HepG2 (cell line): ENCODE measurements around the gene PRKAG3. TPM values are rescaled to one million over a fixed set of nuclear protein-coding genes. Genes with fewer than 3 reads are reported as not detected.
A peak's percentile ranks its signal among the peaks of the same experiment; 100 is the strongest.

ENCODE experiments used
- CENPT ChIP-seq: sonication (generic); formaldehyde crosslinking; IDR thresholded peaks from 2 replicates; pipeline ENCODE4 v1.8.0; 2022; ENCODE audit warnings: low read depth, mild to moderate bottlenecking, moderate library complexity, missing genetic modification reagents
- KDM2A ChIP-seq: sonication (generic); formaldehyde crosslinking; IDR thresholded peaks from 2 replicates; pipeline ENCODE4 v1.4.0; 2020; ENCODE audit warnings: low read depth, missing genetic modification reagents, borderline replicate concordance
- MIER2 ChIP-seq: IDR thresholded peaks from 2 replicates; pipeline ENCODE4 v1.6.1; 2016; ENCODE audit warnings: missing biosample characterization, missing genetic modification reagents
- RBAK ChIP-seq: sonication (generic); formaldehyde crosslinking; IDR thresholded peaks from 2 replicates; pipeline ENCODE4 v1.5.1; 2020; ENCODE audit warnings: mild to moderate bottlenecking, missing genetic modification reagents
- RFXAP ChIP-seq: sonication (generic); formaldehyde crosslinking; IDR thresholded peaks from 2 replicates; pipeline ENCODE4 v1.4.0; 2020; ENCODE audit warnings: missing genetic modification reagents, borderline replicate concordance
- SALL1 ChIP-seq: sonication (generic); formaldehyde crosslinking; IDR thresholded peaks from 2 replicates; pipeline ENCODE4 v1.8.0; 2022; ENCODE audit warnings: mild to moderate bottlenecking, missing genetic modification reagents
- SMARCC2 ChIP-seq: fragments of 450-650 bp; IDR thresholded peaks from 2 replicates; pipeline ENCODE4 v1.6.1; 2017; ENCODE audit warnings: antibody characterized with exemption, mild to moderate bottlenecking
- THAP11 ChIP-seq: IDR thresholded peaks from 2 replicates; pipeline ENCODE4 v1.6.1; 2016; ENCODE audit warnings: missing biosample characterization, missing genetic modification reagents
- ZFP62 ChIP-seq: sonication (generic); formaldehyde crosslinking; IDR thresholded peaks from 2 replicates; pipeline ENCODE4 v1.4.0; 2020; ENCODE audit warnings: missing genetic modification reagents
- ZNF570 ChIP-seq: sonication (generic); formaldehyde crosslinking; IDR thresholded peaks from 2 replicates; pipeline ENCODE4 v1.4.0; 2020; ENCODE audit warnings: mild to moderate bottlenecking, missing genetic modification reagents, borderline replicate concordance
- ZNF652 ChIP-seq: IDR thresholded peaks from 2 replicates; pipeline ENCODE4 v1.6.1; 2016; ENCODE audit warnings: low read depth, borderline replicate concordance
- ZSCAN25 ChIP-seq: sonication (generic); formaldehyde crosslinking; IDR thresholded peaks from 2 replicates; pipeline ENCODE4 v1.8.0; 2022; ENCODE audit warnings: mild to moderate bottlenecking, missing genetic modification reagents
- polyA plus RNA-seq, 8 experiments: library from polyadenylated mRNA; depleted of rRNA in 3 of 8; stranded (reverse) in 7 of 8; unstranded in 1 of 8; fragments of >200 nt; fragmentation: Illumina TruSeq in 4 of 8; extraction: Trizol in 4 of 8; gene quantifications; 2 replicates each; pipeline versions ENCODE4 v1.2.1 to v1.2.3, GENCODE V29; 2011 to 2016; ENCODE audit warnings: low read depth in 4 of 8, missing spikeins in 1 of 8, mixed read lengths in 1 of 8; ENCODE audit not compliant: insufficient read depth in 1 of 8
- total RNA-seq, 5 experiments: library from RNA; depleted of rRNA; stranded (reverse); fragments of >200 nt; fragmentation: Illumina TruSeq; extraction: Trizol; gene quantifications; 2 replicates each; pipeline ENCODE4 v1.2.3, GENCODE V29; 2016; ENCODE audit warnings: low read depth in 1 of 5
- TF ChIP-seq, protein P1 (sequence below): sonication (generic); formaldehyde crosslinking; IDR thresholded peaks from 2 replicates; pipeline ENCODE4 v1.8.0; 2022; ENCODE audit warnings: mild to moderate bottlenecking, missing genetic modification reagents, moderate library complexity
- TF ChIP-seq, protein P2 (sequence below): IDR thresholded peaks from 2 replicates; pipeline ENCODE4 v1.6.1; 2016
- TF ChIP-seq, protein P3 (sequence below): sonication (generic); formaldehyde crosslinking; IDR thresholded peaks from 2 replicates; pipeline ENCODE4 v1.5.1; 2020; ENCODE audit warnings: missing genetic modification reagents, mild to moderate bottlenecking, borderline replicate concordance
- TF ChIP-seq, protein P4 (sequence below): sonication (generic); formaldehyde crosslinking; IDR thresholded peaks from 2 replicates; pipeline ENCODE4 v1.4.0; 2020; ENCODE audit warnings: missing genetic modification reagents
- TF ChIP-seq, protein P5 (sequence below): IDR thresholded peaks from 2 replicates; pipeline ENCODE4 v1.6.1; 2016; ENCODE audit warnings: control low read depth
- TF ChIP-seq, protein P6 (sequence below), 2 experiments: sonication (generic) in 1 of 2; formaldehyde crosslinking in 1 of 2; IDR thresholded peaks; 2 replicates each; pipeline versions ENCODE4 v1.5.1 to v1.6.1; 2011 to 2020; ENCODE audit warnings: borderline replicate concordance in 1 of 2, low read depth in 1 of 2, low read length in 1 of 2, mild to moderate bottlenecking in 1 of 2, missing genetic modification reagents in 1 of 2, moderate library complexity in 1 of 2
- TF ChIP-seq, protein P7 (sequence below): IDR thresholded peaks from 2 replicates; pipeline ENCODE4 v1.6.1; 2016; ENCODE audit warnings: mild to moderate bottlenecking, missing biosample characterization, missing genetic modification reagents

Gene PRKAG3
- total and polyA plus RNA-seq, 2 of the 13 experiments (the other 11 are each of a cell fraction or from before 2014, with no cell fraction given): not detected

DNA sequence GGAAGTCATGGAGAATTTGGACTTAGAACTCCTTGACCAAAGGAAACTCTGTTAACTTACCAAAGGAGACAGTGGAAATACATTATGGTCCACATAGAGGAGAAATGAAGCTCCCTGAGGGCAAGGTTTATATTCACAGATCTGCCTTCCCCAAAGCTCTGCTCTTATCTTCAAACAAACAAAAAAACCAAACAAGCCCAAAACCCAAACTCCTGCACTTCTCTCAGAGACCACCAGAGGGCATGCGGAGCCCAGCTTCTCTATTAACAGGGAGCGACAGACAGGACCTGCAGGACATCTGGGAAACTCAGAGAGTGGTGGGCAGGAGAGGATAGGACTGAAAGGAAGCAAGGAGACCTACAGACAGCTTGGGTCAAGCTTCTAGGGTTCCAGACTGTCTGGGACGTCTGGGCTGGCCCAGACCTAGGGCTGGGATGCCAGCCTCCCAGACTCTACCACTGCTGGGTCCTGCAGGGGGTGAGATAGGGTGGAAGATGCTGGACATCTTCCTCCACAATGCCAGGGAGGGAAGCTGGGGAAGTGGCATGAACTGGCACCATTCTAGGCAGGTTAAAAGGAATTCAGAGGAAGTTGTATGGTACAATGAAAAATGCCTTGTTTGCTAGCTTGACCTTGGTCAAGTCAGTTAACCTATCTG, 45.1 kb upstream of the PRKAG3 start (continued):
- TF ChIP-seq, protein P1, sequence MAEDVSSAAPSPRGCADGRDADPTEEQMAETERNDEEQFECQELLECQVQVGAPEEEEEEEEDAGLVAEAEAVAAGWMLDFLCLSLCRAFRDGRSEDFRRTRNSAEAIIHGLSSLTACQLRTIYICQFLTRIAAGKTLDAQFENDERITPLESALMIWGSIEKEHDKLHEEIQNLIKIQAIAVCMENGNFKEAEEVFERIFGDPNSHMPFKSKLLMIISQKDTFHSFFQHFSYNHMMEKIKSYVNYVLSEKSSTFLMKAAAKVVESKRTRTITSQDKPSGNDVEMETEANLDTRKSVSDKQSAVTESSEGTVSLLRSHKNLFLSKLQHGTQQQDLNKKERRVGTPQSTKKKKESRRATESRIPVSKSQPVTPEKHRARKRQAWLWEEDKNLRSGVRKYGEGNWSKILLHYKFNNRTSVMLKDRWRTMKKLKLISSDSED (CRISPR knock-in tag): no peak
- TF ChIP-seq RFXAP (CRISPR knock-in tag) (no peak), KDM2A (CRISPR knock-in tag) (peak; percentile 44; the same call in 1 of the 2 replicates), ZNF570 (CRISPR knock-in tag) (no peak), MIER2 (CRISPR knock-in tag) (0 out of 2 replicates have a peak, but pooled peaks have one; percentile 21), ZSCAN25 (CRISPR knock-in tag) (no peak), ZNF652 (no peak), RBAK (no peak), SALL1 (CRISPR knock-in tag) (0 out of 2 replicates have a peak, but pooled peaks have one; percentile 19), SMARCC2 (no peak), CENPT (CRISPR knock-in tag) (no peak), ZFP62 (no peak), THAP11 (CRISPR knock-in tag) (no peak)
- TF ChIP-seq, protein P2, sequence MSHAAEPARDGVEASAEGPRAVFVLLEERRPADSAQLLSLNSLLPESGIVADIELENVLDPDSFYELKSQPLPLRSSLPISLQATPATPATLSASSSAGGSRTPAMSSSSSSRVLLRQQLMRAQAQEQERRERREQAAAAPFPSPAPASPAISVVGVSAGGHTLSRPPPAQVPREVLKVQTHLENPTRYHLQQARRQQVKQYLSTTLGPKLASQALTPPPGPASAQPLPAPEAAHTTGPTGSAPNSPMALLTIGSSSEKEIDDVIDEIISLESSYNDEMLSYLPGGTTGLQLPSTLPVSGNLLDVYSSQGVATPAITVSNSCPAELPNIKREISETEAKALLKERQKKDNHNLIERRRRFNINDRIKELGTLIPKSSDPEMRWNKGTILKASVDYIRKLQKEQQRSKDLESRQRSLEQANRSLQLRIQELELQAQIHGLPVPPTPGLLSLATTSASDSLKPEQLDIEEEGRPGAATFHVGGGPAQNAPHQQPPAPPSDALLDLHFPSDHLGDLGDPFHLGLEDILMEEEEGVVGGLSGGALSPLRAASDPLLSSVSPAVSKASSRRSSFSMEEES: no peak
- TF ChIP-seq, protein P3, sequence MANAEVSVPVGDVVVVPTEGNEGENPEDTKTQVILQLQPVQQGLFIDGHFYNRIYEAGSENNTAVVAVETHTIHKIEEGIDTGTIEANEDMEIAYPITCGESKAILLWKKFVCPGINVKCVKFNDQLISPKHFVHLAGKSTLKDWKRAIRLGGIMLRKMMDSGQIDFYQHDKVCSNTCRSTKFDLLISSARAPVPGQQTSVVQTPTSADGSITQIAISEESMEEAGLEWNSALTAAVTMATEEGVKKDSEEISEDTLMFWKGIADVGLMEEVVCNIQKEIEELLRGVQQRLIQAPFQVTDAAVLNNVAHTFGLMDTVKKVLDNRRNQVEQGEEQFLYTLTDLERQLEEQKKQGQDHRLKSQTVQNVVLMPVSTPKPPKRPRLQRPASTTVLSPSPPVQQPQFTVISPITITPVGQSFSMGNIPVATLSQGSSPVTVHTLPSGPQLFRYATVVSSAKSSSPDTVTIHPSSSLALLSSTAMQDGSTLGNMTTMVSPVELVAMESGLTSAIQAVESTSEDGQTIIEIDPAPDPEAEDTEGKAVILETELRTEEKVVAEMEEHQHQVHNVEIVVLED (CRISPR knock-in tag): no peak
- TF ChIP-seq, protein P4, sequence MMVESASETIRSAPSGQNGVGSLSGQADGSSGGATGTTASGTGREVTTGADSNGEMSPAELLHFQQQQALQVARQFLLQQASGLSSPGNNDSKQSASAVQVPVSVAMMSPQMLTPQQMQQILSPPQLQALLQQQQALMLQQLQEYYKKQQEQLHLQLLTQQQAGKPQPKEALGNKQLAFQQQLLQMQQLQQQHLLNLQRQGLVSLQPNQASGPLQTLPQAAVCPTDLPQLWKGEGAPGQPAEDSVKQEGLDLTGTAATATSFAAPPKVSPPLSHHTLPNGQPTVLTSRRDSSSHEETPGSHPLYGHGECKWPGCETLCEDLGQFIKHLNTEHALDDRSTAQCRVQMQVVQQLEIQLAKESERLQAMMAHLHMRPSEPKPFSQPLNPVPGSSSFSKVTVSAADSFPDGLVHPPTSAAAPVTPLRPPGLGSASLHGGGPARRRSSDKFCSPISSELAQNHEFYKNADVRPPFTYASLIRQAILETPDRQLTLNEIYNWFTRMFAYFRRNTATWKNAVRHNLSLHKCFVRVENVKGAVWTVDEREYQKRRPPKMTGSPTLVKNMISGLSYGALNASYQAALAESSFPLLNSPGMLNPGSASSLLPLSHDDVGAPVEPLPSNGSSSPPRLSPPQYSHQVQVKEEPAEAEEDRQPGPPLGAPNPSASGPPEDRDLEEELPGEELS (CRISPR knock-in tag): no peak
- TF ChIP-seq, protein P5, sequence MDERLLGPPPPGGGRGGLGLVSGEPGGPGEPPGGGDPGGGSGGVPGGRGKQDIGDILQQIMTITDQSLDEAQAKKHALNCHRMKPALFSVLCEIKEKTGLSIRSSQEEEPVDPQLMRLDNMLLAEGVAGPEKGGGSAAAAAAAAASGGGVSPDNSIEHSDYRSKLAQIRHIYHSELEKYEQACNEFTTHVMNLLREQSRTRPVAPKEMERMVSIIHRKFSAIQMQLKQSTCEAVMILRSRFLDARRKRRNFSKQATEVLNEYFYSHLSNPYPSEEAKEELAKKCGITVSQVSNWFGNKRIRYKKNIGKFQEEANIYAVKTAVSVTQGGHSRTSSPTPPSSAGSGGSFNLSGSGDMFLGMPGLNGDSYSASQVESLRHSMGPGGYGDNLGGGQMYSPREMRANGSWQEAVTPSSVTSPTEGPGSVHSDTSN (CRISPR knock-in tag): no peak
- TF ChIP-seq, protein P6, sequence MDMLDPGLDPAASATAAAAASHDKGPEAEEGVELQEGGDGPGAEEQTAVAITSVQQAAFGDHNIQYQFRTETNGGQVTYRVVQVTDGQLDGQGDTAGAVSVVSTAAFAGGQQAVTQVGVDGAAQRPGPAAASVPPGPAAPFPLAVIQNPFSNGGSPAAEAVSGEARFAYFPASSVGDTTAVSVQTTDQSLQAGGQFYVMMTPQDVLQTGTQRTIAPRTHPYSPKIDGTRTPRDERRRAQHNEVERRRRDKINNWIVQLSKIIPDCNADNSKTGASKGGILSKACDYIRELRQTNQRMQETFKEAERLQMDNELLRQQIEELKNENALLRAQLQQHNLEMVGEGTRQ (IDR thresholded peaks at IDR 0.05; ENCODE audit: low read depth, low read length): peak; percentile 36; the same call in 1 of the 2 replicates
- TF ChIP-seq, protein P6 (CRISPR knock-in tag; IDR thresholded peaks at IDR 0.05; ENCODE audit: borderline replicate concordance): no peak
- TF ChIP-seq, protein P7, sequence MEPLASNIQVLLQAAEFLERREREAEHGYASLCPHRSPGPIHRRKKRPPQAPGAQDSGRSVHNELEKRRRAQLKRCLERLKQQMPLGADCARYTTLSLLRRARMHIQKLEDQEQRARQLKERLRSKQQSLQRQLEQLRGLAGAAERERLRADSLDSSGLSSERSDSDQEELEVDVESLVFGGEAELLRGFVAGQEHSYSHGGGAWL (CRISPR knock-in tag): no peak
